Mesendoderm (in vitro differentiated cells): Measurements from ENCODE around the gene ABCA2. TPM values are rescaled to one million over a fixed set of nuclear protein-coding genes. Genes with fewer than 3 reads are reported as not detected.
A peak's percentile ranks its signal among the peaks of the same experiment; 100 is the strongest.

Experiments
- DNase-seq: peaks from one replicate; pipeline ENCODE4 v3.0.0; 2013
- H2AK5ac ChIP-seq: 2 replicates; pipeline ENCODE4 v1.6.1; 2013; ENCODE audit warnings: low read length, inconsistent platforms
- H2BK120ac ChIP-seq: 2 replicates; pipeline ENCODE4 v1.6.1; 2013; ENCODE audit warnings: low read depth, mild to moderate bottlenecking, low read length, moderate library complexity, mixed read lengths
- H2BK15ac ChIP-seq: replicated peaks from 2 replicates; pipeline ENCODE4 v1.6.1; 2013; ENCODE audit warnings: low read depth, mild to moderate bottlenecking, moderate library complexity
- H2BK5ac ChIP-seq: 2 replicates; pipeline ENCODE4 v1.6.1; 2013; ENCODE audit warnings: low read length, inconsistent platforms
- H3K18ac ChIP-seq: 2 replicates; pipeline ENCODE4 v1.6.1; 2013; ENCODE audit warnings: mild to moderate bottlenecking, low read length, mixed read lengths
- H3K23ac ChIP-seq: one replicate; pipeline ENCODE4 v1.6.1; 2013; ENCODE audit warnings: low read length
- H3K27ac ChIP-seq: 2 replicates; pipeline ENCODE4 v1.5.1; 2013; ENCODE audit warnings: low read depth, mild to moderate bottlenecking, inconsistent platforms, low read length, moderate library complexity
- H3K27me3 ChIP-seq: 2 replicates; pipeline ENCODE4 v1.6.1; 2013; ENCODE audit warnings: low read length, control low read depth, mild to moderate bottlenecking, inconsistent platforms; ENCODE audit not compliant: insufficient read depth, poor library complexity
- H3K36me3 ChIP-seq: 2 replicates; pipeline ENCODE4 v1.6.1; 2013; ENCODE audit warnings: low read length, inconsistent platforms; ENCODE audit not compliant: control insufficient read depth, insufficient read depth
- H3K4ac ChIP-seq: one replicate; pipeline ENCODE4 v1.6.1; 2013; ENCODE audit warnings: low read depth, mild to moderate bottlenecking, low read length, moderate library complexity
- H3K4me1 ChIP-seq: 2 replicates; pipeline ENCODE4 v1.6.1; 2013; ENCODE audit warnings: low read depth, low read length, inconsistent platforms; ENCODE audit not compliant: control insufficient read depth
- H3K4me2 ChIP-seq: 2 replicates; pipeline ENCODE4 v1.6.1; 2013; ENCODE audit warnings: low read length
- H3K4me3 ChIP-seq: 2 replicates; pipeline ENCODE4 v1.5.1; 2013; ENCODE audit warnings: mild to moderate bottlenecking, low read length
- H3K56ac ChIP-seq: one replicate; pipeline ENCODE4 v1.6.1; 2013; ENCODE audit warnings: low read length
- H3K79me1 ChIP-seq: 2 replicates; pipeline ENCODE4 v1.6.1; 2013; ENCODE audit warnings: low read length, inconsistent platforms
- H3K79me2 ChIP-seq: 2 replicates; pipeline ENCODE4 v1.6.1; 2013; ENCODE audit warnings: mild to moderate bottlenecking, low read length; ENCODE audit not compliant: control insufficient read depth, insufficient read depth
- H3K9ac ChIP-seq: 2 replicates; pipeline ENCODE4 v1.6.1; 2013; ENCODE audit warnings: low read length, inconsistent platforms
- H4K5ac ChIP-seq: one replicate; pipeline ENCODE4 v1.6.1; 2013; ENCODE audit warnings: low read length
- H4K8ac ChIP-seq: one replicate; pipeline ENCODE4 v1.6.1; 2013; ENCODE audit warnings: low read depth, mild to moderate bottlenecking, control low read depth, low read length, moderate library complexity
- WGBS: extraction: QIAGEN DNeasy Blood & Tissue Kit; methylation state at CpG from one replicate; pipeline ENCODE4 v1.1.7; 2013; ENCODE audit warnings: low lambda C conversion rate, missing lambda C conversion rate; ENCODE audit not compliant: insufficient coverage; ENCODE audit errors: extremely low coverage; 5-methylcytosine and 5-hydroxymethylcytosine counted together
- polyA plus RNA-seq, 2 experiments: library from polyadenylated mRNA; stranded (reverse); fragments of 200-250 nt; gene quantifications; one replicate each; pipeline ENCODE4 v1.2.3, GENCODE V29; 2013

Gene ABCA2
- 1.8 TPM for polyA plus RNA-seq (2013, experiment 1 of 2)
- polyA plus RNA-seq (2013, experiment 2 of 2) = 2.0 TPM

- Histone ChIP-seq H2BK120ac (no peak within 1 kb of the TSS), H3K4ac (no peak within 1 kb of the TSS), H2BK5ac (no peak within 1 kb of the TSS), H3K4me3 (no peak within 1 kb of the TSS), H3K23ac (no peak within 1 kb of the TSS), H3K56ac (peak within 1 kb of the TSS; percentile 74), H2AK5ac (no peak within 1 kb of the TSS), H4K5ac (no peak within 1 kb of the TSS), H3K4me1 (no peaks in the 10 kb centered on the region), H3K79me2 (no peaks in the 10 kb centered on the region), H3K27ac (no peak within 1 kb of the TSS), H3K4me2 (peak within 1 kb of the TSS; percentile 54), H3K18ac (no peak within 1 kb of the TSS), H4K8ac (no peak within 1 kb of the TSS), H3K27me3 (no peaks in the 10 kb centered on the region), H3K79me1 (no peaks in the 10 kb centered on the region), H2BK15ac (no peak within 1 kb of the TSS), H3K9ac (peak within 1 kb of the TSS; percentile 57), H3K36me3 (no peaks in the 10 kb centered on the region)
- no peak for DNase-seq
- WGBS = no CpG with 5 or more reads among the region's 95 CpGs
These were observed at the start of gene ABCA2 for GRCh38 chr9:137027369-137028262. Gene ABCA2, minus strand, starts transcription at chr9:137028237. Its CDS starts 97 bp downstream, at chr9:137028140.

- no peaks in the 10 kb centered on the region for H3K4me1 ChIP-seq
- no peak within 1 kb of the TSS for H2BK5ac ChIP-seq
- DNase-seq = no peak
- WGBS = no CpG with 5 or more reads among the region's 87 CpGs
- no peak within 1 kb of the TSS for H4K8ac ChIP-seq
- no peak within 1 kb of the TSS for H3K18ac ChIP-seq
- peaks cover 9% of the 10 kb centered on the region for H3K27me3 ChIP-seq
- H3K4me3 ChIP-seq = peak within 1 kb of the TSS; percentile 9
- no peak within 1 kb of the TSS for H3K4ac ChIP-seq
- no peak within 1 kb of the TSS for H2AK5ac ChIP-seq
- no peaks in the 10 kb centered on the region for H3K79me2 ChIP-seq
- H3K4me2 ChIP-seq = peak within 1 kb of the TSS; percentile 80
- no peak within 1 kb of the TSS for H3K23ac ChIP-seq
- H3K56ac ChIP-seq = peak within 1 kb of the TSS; percentile 81
- no peak within 1 kb of the TSS for H2BK120ac ChIP-seq
- H3K36me3 ChIP-seq = no peaks in the 10 kb centered on the region
- no peak within 1 kb of the TSS for H3K27ac ChIP-seq
- no peak within 1 kb of the TSS for H4K5ac ChIP-seq
- no peaks in the 10 kb centered on the region for H3K79me1 ChIP-seq
- no peak within 1 kb of the TSS for H2BK15ac ChIP-seq
- H3K9ac ChIP-seq = peak within 1 kb of the TSS; percentile 64
These were observed 49.1 kb upstream of the ABCA2 start, which contains the start of gene UAP1L1 for GRCh38 chr9:137077010-137077747. Gene UAP1L1, plus strand, starts transcription at chr9:137077517. Its CDS starts 16 bp downstream, at chr9:137077533.

- no peak overlapping the region for H2BK15ac ChIP-seq
- no peaks in the 10 kb centered on the region for H3K79me1 ChIP-seq
- H3K4ac ChIP-seq = no peak overlapping the region
- H3K27me3 ChIP-seq = peaks cover 9% of the 10 kb centered on the region
- no CpG with 5 or more reads among the region's 15 CpGs for WGBS
- no peaks in the 10 kb centered on the region for H3K4me1 ChIP-seq
- H3K23ac ChIP-seq = no peak overlapping the region
- no peak for DNase-seq
- no peak overlapping the region for H2BK5ac ChIP-seq
- H3K18ac ChIP-seq = no peak overlapping the region
- H3K56ac ChIP-seq = peak overlapping the region; percentile 50
- H3K9ac ChIP-seq = peak overlapping the region; percentile 34
- H4K8ac ChIP-seq = no peak overlapping the region
- H3K27ac ChIP-seq = no peak overlapping the region
- H3K79me2 ChIP-seq = no peaks in the 10 kb centered on the region
- H3K4me2 ChIP-seq = peak overlapping the region; percentile 34
- H4K5ac ChIP-seq = no peak overlapping the region
- no peaks in the 10 kb centered on the region for H3K36me3 ChIP-seq
- no peak overlapping the region for H3K4me3 ChIP-seq
- H2BK120ac ChIP-seq = no peak overlapping the region
- H2AK5ac ChIP-seq = no peak overlapping the region
These were observed 48.6 kb upstream of the ABCA2 start for GRCh38 chr9:137076636-137077009.

- H3K79me2 ChIP-seq = no peaks in the 10 kb centered on the region
- no peak overlapping the region for H4K8ac ChIP-seq
- H3K4me1 ChIP-seq = no peaks in the 10 kb centered on the region
- no peak overlapping the region for H4K5ac ChIP-seq
- no peak overlapping the region for H3K27ac ChIP-seq
- H2BK120ac ChIP-seq = no peak overlapping the region
- no peak overlapping the region for H2AK5ac ChIP-seq
- no peak overlapping the region for H3K4me2 ChIP-seq
- H2BK15ac ChIP-seq = no peak overlapping the region
- H3K9ac ChIP-seq = no peak overlapping the region
- H2BK5ac ChIP-seq = no peak overlapping the region
- no peak overlapping the region for H3K23ac ChIP-seq
- no peak for DNase-seq
- H3K36me3 ChIP-seq = no peaks in the 10 kb centered on the region
- no peak overlapping the region for H3K18ac ChIP-seq
- peaks cover 9% of the 10 kb centered on the region for H3K27me3 ChIP-seq
- no peak overlapping the region for H3K4me3 ChIP-seq
- no peak overlapping the region for H3K4ac ChIP-seq
- no peak overlapping the region for H3K56ac ChIP-seq
- no CpG with 5 or more reads among the region's 12 CpGs for WGBS
- H3K79me1 ChIP-seq = no peaks in the 10 kb centered on the region
These were observed 47.3 kb upstream of the ABCA2 start for GRCh38 chr9:137075275-137075775.

GRCh38 chr9:137074657-137075274 lies 46.7 kb upstream of the ABCA2 start:
- Histone ChIP-seq H3K4me3 (no peak overlapping the region), H3K56ac (no peak overlapping the region), H3K27me3 (peaks cover 9% of the 10 kb centered on the region), H2BK120ac (no peak overlapping the region), H2BK5ac (no peak overlapping the region), H3K27ac (no peak overlapping the region), H2AK5ac (no peak overlapping the region), H3K4me1 (no peaks in the 10 kb centered on the region), H3K9ac (no peak overlapping the region), H4K5ac (no peak overlapping the region), H3K18ac (no peak overlapping the region), H4K8ac (no peak overlapping the region), H3K4me2 (no peak overlapping the region), H3K79me1 (no peaks in the 10 kb centered on the region), H3K23ac (no peak overlapping the region), H3K36me3 (no peaks in the 10 kb centered on the region), H3K79me2 (no peaks in the 10 kb centered on the region), H2BK15ac (no peak overlapping the region), H3K4ac (no peak overlapping the region)
- no peak for DNase-seq
- WGBS = no CpG with 5 or more reads among the region's 12 CpGs
